Measurements from ENCODE around the gene GNB5.
"Not testable (repeated sequence)": the region's sequence is repeated elsewhere in the genome, so short reads cannot be mapped to it uniquely, and the experiment has no call there.

GNB5 gene

DNA sequence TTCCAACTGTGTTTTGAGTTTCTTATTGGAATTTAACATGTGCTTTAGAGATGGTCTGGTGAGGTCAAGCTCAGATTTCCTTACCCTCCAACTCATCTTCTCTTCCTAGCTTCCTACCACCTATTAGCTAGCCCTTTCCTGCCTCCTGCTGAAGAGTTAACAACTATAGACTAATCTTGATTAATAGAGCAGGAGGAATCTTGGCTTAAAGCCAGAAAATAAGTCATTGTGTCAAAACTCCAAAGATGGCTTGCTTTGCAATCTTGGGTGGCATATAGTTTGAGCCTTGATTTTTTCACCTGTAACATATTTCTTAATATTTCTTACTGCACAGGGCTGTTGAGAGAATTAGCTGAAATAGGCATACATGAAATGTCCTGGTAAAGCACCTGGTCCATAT lies 105.9 kb downstream of the GNB5 start:
- Histone ChIP-seq H3K4me3 (ENCODE audit: low read length) (no peak overlapping the region), H3K9me3 (ENCODE audit: control insufficient read depth, insufficient read depth, low read length) (peaks cover 12% of the 10 kb centered on the region), H3K36me3 (ENCODE audit: control insufficient read depth, low read length) (no peaks in the 10 kb centered on the region), H3K79me2 (ENCODE audit: control insufficient read depth, low read length) (no peaks in the 10 kb centered on the region), H3K9me2 (replicated peaks; ENCODE audit: control insufficient read depth, low read length) (no peaks in the 10 kb centered on the region), H3K27me3 (ENCODE audit: control insufficient read depth, low read length) (no peaks in the 10 kb centered on the region), H3F3A (ENCODE audit: control insufficient read depth, insufficient read depth) (no peaks in the 10 kb centered on the region), H3K27ac (ENCODE audit: low read depth, low read length) (no peak overlapping the region), H3K4me2 (ENCODE audit: low read length) (no peak overlapping the region), H3K4me1 (ENCODE audit: control insufficient read depth, low read length) (no peaks in the 10 kb centered on the region), H4K20me1 (ENCODE audit: control insufficient read depth, insufficient read depth, low read depth, low read length) (no peaks in the 10 kb centered on the region)
- TF ChIP-seq EZH2phosphoT487 (IDR thresholded peaks at IDR 0.05; ENCODE audit: borderline replicate concordance, low read length): no peak
- TF ChIP-seq, protein P1, sequence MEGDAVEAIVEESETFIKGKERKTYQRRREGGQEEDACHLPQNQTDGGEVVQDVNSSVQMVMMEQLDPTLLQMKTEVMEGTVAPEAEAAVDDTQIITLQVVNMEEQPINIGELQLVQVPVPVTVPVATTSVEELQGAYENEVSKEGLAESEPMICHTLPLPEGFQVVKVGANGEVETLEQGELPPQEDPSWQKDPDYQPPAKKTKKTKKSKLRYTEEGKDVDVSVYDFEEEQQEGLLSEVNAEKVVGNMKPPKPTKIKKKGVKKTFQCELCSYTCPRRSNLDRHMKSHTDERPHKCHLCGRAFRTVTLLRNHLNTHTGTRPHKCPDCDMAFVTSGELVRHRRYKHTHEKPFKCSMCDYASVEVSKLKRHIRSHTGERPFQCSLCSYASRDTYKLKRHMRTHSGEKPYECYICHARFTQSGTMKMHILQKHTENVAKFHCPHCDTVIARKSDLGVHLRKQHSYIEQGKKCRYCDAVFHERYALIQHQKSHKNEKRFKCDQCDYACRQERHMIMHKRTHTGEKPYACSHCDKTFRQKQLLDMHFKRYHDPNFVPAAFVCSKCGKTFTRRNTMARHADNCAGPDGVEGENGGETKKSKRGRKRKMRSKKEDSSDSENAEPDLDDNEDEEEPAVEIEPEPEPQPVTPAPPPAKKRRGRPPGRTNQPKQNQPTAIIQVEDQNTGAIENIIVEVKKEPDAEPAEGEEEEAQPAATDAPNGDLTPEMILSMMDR (IDR thresholded peaks at IDR 0.05; ENCODE audit: low read depth, low read length, poor library complexity, severe bottlenecking): no peak

- Histone ChIP-seq H3K27ac (ENCODE audit: low read depth, low read length) (no peak overlapping the region), H3F3A (ENCODE audit: control insufficient read depth, insufficient read depth) (no peaks in the 10 kb centered on the region), H4K20me1 (ENCODE audit: control insufficient read depth, insufficient read depth, low read depth, low read length) (no peaks in the 10 kb centered on the region), H3K4me3 (ENCODE audit: low read length) (no peak overlapping the region), H3K9me2 (replicated peaks; ENCODE audit: control insufficient read depth, low read length) (no peaks in the 10 kb centered on the region), H3K36me3 (ENCODE audit: control insufficient read depth, low read length) (no peaks in the 10 kb centered on the region), H3K79me2 (ENCODE audit: control insufficient read depth, low read length) (no peaks in the 10 kb centered on the region), H3K4me2 (ENCODE audit: low read length) (no peak overlapping the region), H3K9me3 (ENCODE audit: control insufficient read depth, insufficient read depth, low read length) (peaks cover 6% of the 10 kb centered on the region), H3K27me3 (ENCODE audit: control insufficient read depth, low read length) (no peaks in the 10 kb centered on the region), H3K4me1 (ENCODE audit: control insufficient read depth, low read length) (no peaks in the 10 kb centered on the region)
- no peak for TF ChIP-seq EZH2phosphoT487 (IDR thresholded peaks at IDR 0.05; ENCODE audit: borderline replicate concordance, low read length)
- TF ChIP-seq, protein P1 (IDR thresholded peaks at IDR 0.05; ENCODE audit: low read depth, low read length, poor library complexity, severe bottlenecking): no peak
Observed at GRCh38 chr15:52083603-52084002, 107.6 kb downstream of the GNB5 start.

DNA sequence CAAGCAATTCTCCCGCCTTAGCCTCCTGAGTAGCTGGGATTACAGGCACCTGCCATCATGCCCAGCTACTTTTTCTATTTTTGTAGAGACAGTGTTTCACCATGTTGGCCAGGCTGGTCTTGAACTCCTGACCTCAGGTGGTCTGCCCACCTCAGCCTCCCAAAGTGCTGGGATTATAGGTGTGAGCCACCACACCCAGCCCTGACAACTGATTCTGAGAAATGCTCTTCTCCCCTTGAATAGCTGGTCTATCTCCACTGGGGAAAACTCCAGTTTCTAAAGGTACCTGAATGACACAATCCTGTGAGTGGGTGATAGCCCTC lies 108.2 kb downstream of the GNB5 start:
- not testable (repeated sequence) for H3K9me2 ChIP-seq (replicated peaks; ENCODE audit: control insufficient read depth, low read length); H3K27ac ChIP-seq (ENCODE audit: low read depth, low read length); H3K4me3 ChIP-seq (ENCODE audit: low read length); H3K36me3 ChIP-seq (ENCODE audit: control insufficient read depth, low read length); H3K9me3 ChIP-seq (ENCODE audit: control insufficient read depth, insufficient read depth, low read length); H3K79me2 ChIP-seq (ENCODE audit: control insufficient read depth, low read length); H3F3A ChIP-seq (ENCODE audit: control insufficient read depth, insufficient read depth); H3K4me1 ChIP-seq (ENCODE audit: control insufficient read depth, low read length); H4K20me1 ChIP-seq (ENCODE audit: control insufficient read depth, insufficient read depth, low read depth, low read length); H3K27me3 ChIP-seq (ENCODE audit: control insufficient read depth, low read length); H3K4me2 ChIP-seq (ENCODE audit: low read length)

GRCh38 chr15:52082197-52083036 lies 108.8 kb downstream of the GNB5 start:
- Histone ChIP-seq H3K9me2 (replicated peaks; ENCODE audit: control insufficient read depth, low read length) (no peaks in the 10 kb centered on the region), H4K20me1 (ENCODE audit: control insufficient read depth, insufficient read depth, low read depth, low read length) (no peaks in the 10 kb centered on the region), H3K4me2 (ENCODE audit: low read length) (no peak overlapping the region), H3K9me3 (ENCODE audit: control insufficient read depth, insufficient read depth, low read length) (peaks cover 6% of the 10 kb centered on the region), H3F3A (ENCODE audit: control insufficient read depth, insufficient read depth) (no peaks in the 10 kb centered on the region), H3K4me1 (ENCODE audit: control insufficient read depth, low read length) (no peaks in the 10 kb centered on the region), H3K79me2 (ENCODE audit: control insufficient read depth, low read length) (no peaks in the 10 kb centered on the region), H3K36me3 (ENCODE audit: control insufficient read depth, low read length) (no peaks in the 10 kb centered on the region), H3K27me3 (ENCODE audit: control insufficient read depth, low read length) (no peaks in the 10 kb centered on the region), H3K27ac (ENCODE audit: low read depth, low read length) (no peak overlapping the region), H3K4me3 (ENCODE audit: low read length) (no peak overlapping the region)
- no peak for TF ChIP-seq EZH2phosphoT487 (IDR thresholded peaks at IDR 0.05; ENCODE audit: borderline replicate concordance, low read length)
- TF ChIP-seq, protein P1 (IDR thresholded peaks at IDR 0.05; ENCODE audit: low read depth, low read length, poor library complexity, severe bottlenecking): no peak
